ENCODE results near the gene SSR1. TPM values are rescaled to one million over a fixed set of nuclear protein-coding genes. Genes with fewer than 3 reads are reported as not detected.

SSR1 gene
- total and polyA plus RNA-seq, 2 donors from 2014 or later, result 40.4 to 163 TPM

- H3K9ac ChIP-seq (ENCODE audit: low read length in 3 of 3), result no peak overlapping the region
- no peaks in the 10 kb centered on the region for H3K4me1 ChIP-seq (ENCODE audit: control insufficient read depth in 2 of 3, insufficient read depth in 2 of 3, low read depth in 1 of 3, low read length in 3 of 3)
- H3K36me3 ChIP-seq (ENCODE audit: control insufficient read depth in 2 of 3, insufficient read depth in 3 of 3, low read length in 3 of 3), result peaks cover 4 to 32% (median 7%) of the 10 kb centered on the region in 3 donors
- no peaks in the 10 kb centered on the region for H3K27me3 ChIP-seq (ENCODE audit: control insufficient read depth, insufficient read depth, low read length)
- intact Hi-C loops (cut with DNase I), result no loop called here
- FAIRE-seq (no peak), DNase-seq (no peak)
- H3K4me3 ChIP-seq (ENCODE audit: low read length in 3 of 3), result no peak overlapping the region
- H3K9me3 ChIP-seq (ENCODE audit: control insufficient read depth in 2 of 3, insufficient read depth in 1 of 3, low read length in 3 of 3), result no peaks in the 10 kb centered on the region
- no peak overlapping the region for H3K27ac ChIP-seq (ENCODE audit: low read depth in 2 of 2, low read length in 2 of 2)
- TF ChIP-seq, protein P1, sequence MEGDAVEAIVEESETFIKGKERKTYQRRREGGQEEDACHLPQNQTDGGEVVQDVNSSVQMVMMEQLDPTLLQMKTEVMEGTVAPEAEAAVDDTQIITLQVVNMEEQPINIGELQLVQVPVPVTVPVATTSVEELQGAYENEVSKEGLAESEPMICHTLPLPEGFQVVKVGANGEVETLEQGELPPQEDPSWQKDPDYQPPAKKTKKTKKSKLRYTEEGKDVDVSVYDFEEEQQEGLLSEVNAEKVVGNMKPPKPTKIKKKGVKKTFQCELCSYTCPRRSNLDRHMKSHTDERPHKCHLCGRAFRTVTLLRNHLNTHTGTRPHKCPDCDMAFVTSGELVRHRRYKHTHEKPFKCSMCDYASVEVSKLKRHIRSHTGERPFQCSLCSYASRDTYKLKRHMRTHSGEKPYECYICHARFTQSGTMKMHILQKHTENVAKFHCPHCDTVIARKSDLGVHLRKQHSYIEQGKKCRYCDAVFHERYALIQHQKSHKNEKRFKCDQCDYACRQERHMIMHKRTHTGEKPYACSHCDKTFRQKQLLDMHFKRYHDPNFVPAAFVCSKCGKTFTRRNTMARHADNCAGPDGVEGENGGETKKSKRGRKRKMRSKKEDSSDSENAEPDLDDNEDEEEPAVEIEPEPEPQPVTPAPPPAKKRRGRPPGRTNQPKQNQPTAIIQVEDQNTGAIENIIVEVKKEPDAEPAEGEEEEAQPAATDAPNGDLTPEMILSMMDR (IDR thresholded peaks at IDR 0.05; ENCODE audit: borderline replicate concordance, extremely low read depth, insufficient read depth), result no peak
Observed at GRCh38 chr6:7292596-7293255, 20.3 kb downstream of the SSR1 start.

- Histone ChIP-seq H3K4me1 (ENCODE audit: control insufficient read depth in 2 of 3, insufficient read depth in 2 of 3, low read depth in 1 of 3, low read length in 3 of 3) (no peaks in the 10 kb centered on the region), H3K9me3 (ENCODE audit: control insufficient read depth in 2 of 3, insufficient read depth in 1 of 3, low read length in 3 of 3) (no peaks in the 10 kb centered on the region), H3K4me3 (ENCODE audit: low read length in 3 of 3) (no peak overlapping the region), H3K27me3 (ENCODE audit: control insufficient read depth, insufficient read depth, low read length) (no peaks in the 10 kb centered on the region), H3K27ac (ENCODE audit: low read depth in 2 of 2, low read length in 2 of 2) (no peak overlapping the region), H3K36me3 (ENCODE audit: control insufficient read depth in 2 of 3, insufficient read depth in 3 of 3, low read length in 3 of 3) (peaks cover 0 to 25% (median 3%) of the 10 kb centered on the region in 3 donors), H3K9ac (ENCODE audit: low read length in 3 of 3) (no peak overlapping the region)
- TF ChIP-seq, protein P1 (IDR thresholded peaks at IDR 0.05; ENCODE audit: borderline replicate concordance, extremely low read depth, insufficient read depth), result no peak
- DNase-seq, result no peak
- no peak for FAIRE-seq
- intact Hi-C loops (cut with DNase I), result no loop called here
Observed at GRCh38 chr6:7290079-7290478, 22.9 kb downstream of the SSR1 start.

- no peak overlapping the region for H3K27ac ChIP-seq (ENCODE audit: low read depth in 2 of 2, low read length in 2 of 2)
- DNase-seq (no peak), FAIRE-seq (no peak)
- TF ChIP-seq, protein P1 (IDR thresholded peaks at IDR 0.05; ENCODE audit: borderline replicate concordance, extremely low read depth, insufficient read depth), result no peak
- intact Hi-C loops (cut with DNase I), result no loop called here
- H3K4me1 ChIP-seq (ENCODE audit: control insufficient read depth in 2 of 3, insufficient read depth in 2 of 3, low read depth in 1 of 3, low read length in 3 of 3), result no peaks in the 10 kb centered on the region
- H3K9me3 ChIP-seq (ENCODE audit: control insufficient read depth in 2 of 3, insufficient read depth in 1 of 3, low read length in 3 of 3), result no peaks in the 10 kb centered on the region
- peaks cover 0 to 15% (median 3%) of the 10 kb centered on the region in 3 donors for H3K36me3 ChIP-seq (ENCODE audit: control insufficient read depth in 2 of 3, insufficient read depth in 3 of 3, low read length in 3 of 3)
- H3K27me3 ChIP-seq (ENCODE audit: control insufficient read depth, insufficient read depth, low read length), result no peaks in the 10 kb centered on the region
- H3K9ac ChIP-seq (ENCODE audit: low read length in 3 of 3), result no peak overlapping the region
- H3K4me3 ChIP-seq (ENCODE audit: low read length in 3 of 3), result no peak overlapping the region
Observed at GRCh38 chr6:7285416-7285815, 27.6 kb downstream of the SSR1 start.

All from kidney (tissue), 14 donors.